ENCODE measurements around the gene ERBB4.

ERBB4 gene

DNA sequence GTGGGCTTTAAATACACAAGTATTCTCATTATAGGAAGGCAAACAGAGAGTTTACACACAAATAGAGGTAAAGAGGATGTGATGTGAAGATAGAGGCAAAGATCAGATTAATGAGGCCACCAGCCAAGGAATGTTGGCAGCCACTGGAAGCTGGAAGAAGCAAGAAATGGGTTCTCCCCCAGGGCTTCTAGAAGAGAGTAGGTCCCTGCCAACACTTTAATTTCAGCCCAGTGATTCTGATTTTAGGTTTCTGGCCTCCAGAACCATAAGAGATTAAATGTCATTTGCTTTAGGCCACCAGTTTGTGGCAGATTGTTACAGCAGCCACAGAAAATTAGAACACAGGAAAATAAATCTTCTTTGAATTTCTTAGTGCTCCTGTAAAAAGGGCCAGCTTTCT is 1065.5 kb downstream of the ERBB4 start:
- DNase-seq (ENCODE audit: low read depth in 2 of 2), result no peak

- DNase-seq (ENCODE audit: low read depth in 2 of 2), result no peak
Observed at GRCh38 chr2:211469664-211470059, 1068.9 kb downstream of the ERBB4 start.

GRCh38 chr2:211468877-211469663 is 1069.5 kb downstream of the ERBB4 start:
- DNase-seq (ENCODE audit: low read depth in 2 of 2), result no peak

DNA sequence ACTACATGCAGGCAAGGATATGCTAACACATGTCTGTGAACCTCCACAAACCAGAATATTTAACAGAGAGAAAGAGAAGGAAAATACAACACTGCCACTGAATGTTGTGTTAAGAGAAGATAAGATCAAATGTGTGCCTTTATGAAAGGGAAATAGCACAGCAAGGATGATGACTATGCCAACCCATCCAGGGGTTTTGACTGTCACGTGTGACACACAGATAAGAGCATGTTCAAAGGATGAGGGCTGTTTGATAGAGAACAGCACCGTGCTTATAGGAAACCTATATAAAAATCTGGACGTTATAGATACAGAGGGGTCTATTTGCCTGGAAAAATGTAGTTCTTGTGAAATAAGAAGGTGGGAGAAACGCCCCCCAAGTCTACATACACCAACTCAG is 1070.4 kb downstream of the ERBB4 start:
- no peak for DNase-seq (ENCODE audit: low read depth in 2 of 2)

DNA sequence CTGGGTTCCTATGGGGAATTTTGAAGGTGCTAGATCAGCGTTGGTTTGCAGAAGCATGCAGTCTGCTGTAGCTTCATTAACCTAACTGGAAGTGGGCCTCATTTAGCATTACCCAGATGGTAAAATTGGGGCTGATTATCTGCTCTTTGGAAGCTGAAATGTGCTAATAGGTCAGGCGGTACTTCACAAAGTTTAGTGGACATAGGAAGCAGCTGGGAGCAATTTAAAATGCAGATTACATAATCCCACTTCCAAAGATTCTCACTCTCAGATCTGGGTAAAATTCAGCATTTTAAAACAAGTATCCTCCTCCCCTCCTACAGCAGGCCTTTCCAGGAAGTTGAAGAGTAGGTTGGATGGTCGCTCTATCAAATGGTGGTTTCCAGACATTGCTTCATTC is 1075.2 kb downstream of the ERBB4 start:
- DNase-seq (ENCODE audit: low read depth in 2 of 2), result no peak

DNA sequence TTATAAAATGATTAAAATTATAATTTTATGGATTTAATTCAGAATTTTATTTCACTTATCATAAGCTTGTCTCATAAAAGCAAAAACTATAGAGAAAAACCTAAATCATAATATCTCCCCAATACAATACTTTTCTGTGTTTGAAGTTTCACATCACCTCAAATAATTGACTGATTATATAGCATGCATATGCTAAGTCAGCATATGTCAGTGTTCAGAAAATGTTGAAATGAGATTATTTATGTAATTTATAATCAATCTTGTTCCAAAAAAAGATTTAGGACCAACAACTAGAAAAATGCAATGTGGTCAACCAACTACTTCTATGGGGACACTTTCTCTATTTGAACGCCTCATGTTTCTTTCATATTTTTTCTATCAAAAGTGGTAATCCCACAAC is 1079.6 kb downstream of the ERBB4 start:
- DNase-seq (ENCODE audit: low read depth in 2 of 2), result no peak

GRCh38 chr2:211457325-211457724 is 1081.3 kb downstream of the ERBB4 start:
- no peak for DNase-seq (ENCODE audit: low read depth in 2 of 2)

- no peak for DNase-seq (ENCODE audit: low read depth in 2 of 2)
Observed at GRCh38 chr2:211455216-211455841, 1083.3 kb downstream of the ERBB4 start.

DNA sequence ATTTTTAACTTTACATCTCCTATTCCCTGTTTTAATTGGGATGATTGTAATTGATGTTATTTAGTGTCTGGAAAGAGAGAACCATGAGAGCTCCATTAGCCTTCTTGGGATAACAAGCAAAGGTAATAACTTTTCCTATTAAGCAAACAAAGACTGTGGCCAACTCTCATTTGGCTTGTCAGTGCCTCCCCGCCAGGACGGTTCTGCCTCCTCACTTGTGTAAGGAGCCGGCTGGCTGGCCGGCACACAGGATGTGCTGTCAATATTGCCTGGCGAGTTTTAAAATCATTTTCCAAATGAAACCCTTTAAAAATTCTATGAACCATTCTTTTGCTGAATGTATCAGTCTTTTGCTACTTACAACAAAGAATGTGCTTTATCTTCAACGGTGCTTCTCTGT is 1083.9 kb downstream of the ERBB4 start:
- no peak for DNase-seq (ENCODE audit: low read depth in 2 of 2)

DNA sequence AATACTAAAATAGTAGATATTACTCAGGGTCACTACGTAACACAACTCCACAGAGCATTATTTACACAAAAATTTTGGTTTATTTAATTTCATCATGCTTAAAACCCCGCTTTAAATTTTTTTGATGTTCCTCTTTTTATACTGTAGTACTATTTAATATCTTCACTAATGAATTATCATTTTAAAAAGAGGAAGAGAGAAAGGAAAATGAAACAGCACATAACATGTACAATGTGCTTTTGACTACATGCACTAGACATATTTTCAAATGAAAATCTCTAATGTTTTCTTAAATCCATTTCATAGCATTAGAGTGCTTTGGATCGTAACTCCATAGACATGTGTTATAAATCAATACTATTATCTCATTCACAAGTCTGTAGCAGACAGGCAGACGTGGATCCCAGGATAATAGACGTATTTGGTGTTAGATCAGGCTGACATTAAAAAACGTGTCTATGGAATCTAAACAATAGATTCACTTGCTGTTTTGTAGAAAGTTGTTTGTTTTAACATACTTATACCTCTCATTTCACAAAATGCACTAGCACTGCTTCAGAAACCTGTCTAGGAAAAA is 1085.2 kb downstream of the ERBB4 start:
- DNase-seq (ENCODE audit: low read depth in 2 of 2), result no peak

DNA sequence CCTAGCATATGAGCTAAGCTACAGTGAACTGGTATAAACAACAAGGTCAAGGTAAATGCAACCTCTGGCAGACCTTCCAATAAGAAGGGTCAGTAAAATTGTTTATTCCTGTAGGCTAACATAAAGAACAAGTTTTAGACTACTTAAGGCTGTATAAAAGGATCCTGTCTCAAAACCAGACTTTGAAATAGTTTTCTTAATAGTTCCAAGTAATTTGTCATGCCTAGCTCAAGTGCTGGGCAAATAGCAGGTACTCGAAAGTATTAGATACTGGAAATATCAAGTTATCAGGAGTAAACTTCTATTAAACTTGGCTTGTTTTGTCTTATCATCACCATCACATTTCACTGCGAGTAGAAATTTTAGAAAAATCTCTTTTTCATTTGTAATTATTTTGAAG is 1087.0 kb downstream of the ERBB4 start:
- no peak for DNase-seq (ENCODE audit: low read depth in 2 of 2)

DNA sequence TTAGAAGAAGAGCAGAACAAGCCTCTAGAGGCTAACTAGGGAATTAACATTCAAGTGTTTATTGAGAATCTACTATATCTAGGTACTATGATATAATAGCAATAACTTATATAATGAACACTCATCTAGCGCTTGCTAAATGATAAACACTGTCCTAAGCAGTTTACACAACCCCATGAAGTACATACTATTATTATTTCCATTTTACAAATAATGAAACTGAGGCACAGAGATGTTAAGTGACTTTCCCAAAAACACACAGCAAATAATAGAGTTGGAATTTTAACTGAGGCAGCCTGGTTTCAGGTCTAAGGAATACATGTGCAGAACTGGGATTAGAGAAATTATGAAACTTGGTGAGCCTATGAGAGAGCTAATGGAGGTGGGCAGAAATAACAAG is 1088.8 kb downstream of the ERBB4 start:
- no peak for DNase-seq (ENCODE audit: low read depth in 2 of 2)

DNA sequence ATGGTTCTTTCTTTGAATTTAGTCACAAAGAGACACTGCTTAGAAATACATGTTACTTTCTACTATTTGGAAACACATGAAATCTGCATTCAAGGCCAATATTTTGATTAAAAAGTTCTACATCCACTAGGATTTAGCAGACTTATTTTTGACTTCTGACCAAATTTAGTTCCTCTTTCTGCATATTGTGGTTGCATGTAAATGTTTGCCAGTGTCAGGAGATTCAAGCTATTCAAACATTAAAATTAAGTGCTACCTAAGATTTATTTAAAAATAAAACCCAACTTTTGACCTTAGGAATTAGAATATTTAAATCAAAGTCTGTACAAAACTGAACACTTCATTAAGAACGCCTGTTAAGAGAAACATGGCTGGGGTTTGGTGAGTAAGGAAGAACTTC is 1091.1 kb downstream of the ERBB4 start:
- DNase-seq (ENCODE audit: low read depth in 2 of 2), result no peak

GRCh38 chr2:211440107-211440506 is 1098.5 kb downstream of the ERBB4 start:
- no peak for DNase-seq (ENCODE audit: low read depth in 2 of 2)

- no peak for DNase-seq (ENCODE audit: low read depth in 2 of 2)
Observed at GRCh38 chr2:211439011-211439410, 1099.6 kb downstream of the ERBB4 start.

DNA sequence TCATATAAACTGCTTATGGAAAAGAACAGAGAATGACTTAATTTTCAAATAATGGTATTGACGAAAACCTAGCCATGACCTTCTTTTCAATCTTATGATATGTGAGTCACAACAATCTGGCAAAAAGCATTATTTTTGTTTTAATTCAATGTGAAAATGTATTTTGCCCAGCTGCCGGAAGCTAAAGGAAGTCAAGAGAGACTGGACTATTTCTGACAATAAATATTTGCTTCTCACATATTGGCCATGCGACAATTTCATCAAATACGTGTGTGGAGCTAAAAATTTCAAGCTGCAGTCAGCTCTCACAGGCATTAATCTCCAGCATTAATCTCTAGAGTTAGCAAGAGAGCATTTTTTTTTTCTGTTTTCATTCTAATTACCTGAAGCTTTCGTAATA is 1101.2 kb downstream of the ERBB4 start:
- no peak for DNase-seq (ENCODE audit: low read depth in 2 of 2)

- DNase-seq (ENCODE audit: low read depth in 2 of 2), result no peak
Observed at GRCh38 chr2:211436182-211436581, 1102.4 kb downstream of the ERBB4 start.

DNA sequence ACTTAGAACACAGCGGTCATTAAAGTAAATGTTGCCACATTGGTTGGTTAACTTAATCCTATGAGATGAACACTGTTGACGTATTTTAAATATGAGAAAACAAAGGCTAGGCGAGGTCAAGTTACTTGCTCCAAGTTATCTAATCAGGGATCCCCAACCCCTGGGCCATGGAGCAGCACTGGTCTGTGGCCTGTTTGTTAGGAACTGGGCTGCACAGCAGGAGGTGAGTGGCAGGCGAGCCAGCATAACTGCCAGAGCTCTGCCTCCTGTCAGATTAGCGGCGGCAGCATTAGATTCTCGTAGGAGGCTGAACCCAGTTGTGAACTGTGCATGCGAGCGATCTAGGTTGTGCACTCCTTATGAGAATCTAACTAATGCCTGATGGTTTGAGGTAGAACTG is 1103.3 kb downstream of the ERBB4 start:
- no peak for DNase-seq (ENCODE audit: low read depth in 2 of 2)

GRCh38 chr2:211434773-211435172 is 1103.8 kb downstream of the ERBB4 start:
- DNase-seq (ENCODE audit: low read depth in 2 of 2), result no peak

- no peak for DNase-seq (ENCODE audit: low read depth in 2 of 2)
Observed at GRCh38 chr2:211429256-211429920, 1109.2 kb downstream of the ERBB4 start.

GRCh38 chr2:211426240-211426639 is 1112.4 kb downstream of the ERBB4 start:
- no peak for DNase-seq (ENCODE audit: low read depth in 2 of 2)

- DNase-seq (ENCODE audit: low read depth in 2 of 2), result no peak
Observed at GRCh38 chr2:211423018-211423417, 1115.6 kb downstream of the ERBB4 start.

- no peak for DNase-seq (ENCODE audit: low read depth in 2 of 2)
Observed at GRCh38 chr2:211417544-211417943, 1121.1 kb downstream of the ERBB4 start.

All from stimulated activated CD8-positive, alpha-beta memory T cell treated with anti-CD3 and anti-CD28 coated beads, Interleukin-15, amount 100 ng/mL, for 4 hours (primary cell).